HEK293 (cell line): Measurements from ENCODE around the gene SART1.

Source experiments
- CTCF ChIA-PET: fragments of 350-600 bp; formaldehyde crosslinking; extraction: SDS; loops from one replicate; lab custom pipeline; 2021; ENCODE audit warnings: antibody characterized with exemption; lab: Yijun Ruan, JAX
- POLR2A ChIA-PET: fragments of 300-600 bp; formaldehyde crosslinking; extraction: SDS; loops from one replicate; lab custom pipeline; 2020; ENCODE audit warnings: antibody characterized with exemption, inconsistent platforms; lab: Yijun Ruan, JAX
- H3K27ac ChIP-seq: fragments of 200-500 bp; sonication (Bioruptor generic); 2 replicates; pipeline ENCODE4 v1.5.1; 2014; ENCODE audit warnings: low read depth, low read length, control low read depth, inconsistent platforms; ENCODE audit errors: extremely low read depth
- H3K36me3 ChIP-seq, 2 experiments: fragments of 200-500 bp in 1 of 2; sonication (Bioruptor generic) in 1 of 2; 1 replicate in 1 of 2; 2 replicates in 1 of 2; pipeline ENCODE4 v1.5.1; 2014 to 2017; ENCODE audit warnings: inconsistent platforms in 2 of 2, low read length in 2 of 2; ENCODE audit not compliant: control insufficient read depth in 2 of 2, insufficient read depth in 1 of 2
- H3K4me1 ChIP-seq: fragments of 200-500 bp; sonication (Bioruptor generic); 2 replicates; pipeline ENCODE4 v1.5.1; 2014; ENCODE audit warnings: mild to moderate bottlenecking, low read length, inconsistent platforms; ENCODE audit not compliant: control insufficient read depth, insufficient read depth
- H3K4me3 ChIP-seq: 2 replicates; pipeline ENCODE4 v1.5.1; 2011; ENCODE audit warnings: low read depth, mild to moderate bottlenecking, control low read depth, low read length, moderate library complexity
- H3K9me3 ChIP-seq: fragments of 200-500 bp; sonication (Bioruptor generic); 2 replicates; pipeline ENCODE4 v1.5.1; 2014; ENCODE audit warnings: low read depth, low read length, inconsistent platforms; ENCODE audit not compliant: control insufficient read depth, insufficient read depth
- KLF17 ChIP-seq: fragments of 450-650 bp; formaldehyde crosslinking; IDR thresholded peaks from 2 replicates; pipeline ENCODE4 v1.5.1; 2016; ENCODE audit warnings: missing biosample characterization, missing genetic modification characterization
- OVOL3 ChIP-seq: fragments of 450-650 bp; formaldehyde crosslinking; IDR thresholded peaks from 2 replicates; pipeline ENCODE4 v1.5.1; 2016; ENCODE audit warnings: missing biosample characterization, missing genetic modification characterization
- SCRT2 ChIP-seq: fragments of 450-650 bp; formaldehyde crosslinking; IDR thresholded peaks from 2 replicates; pipeline ENCODE4 v1.5.1; 2016; ENCODE audit warnings: missing biosample characterization, missing genetic modification characterization
- ZFP3 ChIP-seq: fragments of 450-650 bp; formaldehyde crosslinking; IDR thresholded peaks from 2 replicates; pipeline ENCODE4 v1.5.1; 2016; ENCODE audit warnings: low read depth, missing biosample characterization, missing genetic modification characterization
- ZNF10 ChIP-seq: fragments of 450-650 bp; formaldehyde crosslinking; IDR thresholded peaks from 2 replicates; pipeline ENCODE4 v1.5.1; 2017; ENCODE audit warnings: missing biosample characterization, missing genetic modification characterization
- ZNF148 ChIP-seq: fragments of 450-650 bp; formaldehyde crosslinking; IDR thresholded peaks from 2 replicates; pipeline ENCODE4 v1.5.0; 2017; ENCODE audit warnings: missing biosample characterization, missing genetic modification characterization, borderline replicate concordance
- ZNF157 ChIP-seq: fragments of 450-650 bp; formaldehyde crosslinking; IDR thresholded peaks from 2 replicates; pipeline ENCODE4 v1.5.1; 2016; ENCODE audit warnings: missing biosample characterization, missing genetic modification characterization
- ZNF274 ChIP-seq, 2 experiments: fragments of 200-500 bp in 1 of 2; fragments of 450-650 bp in 1 of 2; sonication (Bioruptor generic) in 1 of 2; formaldehyde crosslinking in 1 of 2; IDR thresholded peaks; 2 replicates each; pipeline versions ENCODE4 v1.5.1 to v1.6.1; 2014 to 2016; ENCODE audit warnings: borderline replicate concordance in 1 of 2, inconsistent platforms in 1 of 2, low read length in 1 of 2, missing biosample characterization in 1 of 2, missing genetic modification characterization in 1 of 2
- ZNF311 ChIP-seq: fragments of 450-650 bp; formaldehyde crosslinking; IDR thresholded peaks from 2 replicates; pipeline ENCODE4 v1.5.1; 2017; ENCODE audit warnings: missing biosample characterization, missing genetic modification characterization, borderline replicate concordance
- ZNF529 ChIP-seq: fragments of 450-650 bp; formaldehyde crosslinking; IDR thresholded peaks from 2 replicates; pipeline ENCODE4 v1.5.1; 2017; ENCODE audit warnings: missing genetic modification characterization, missing biosample characterization; ENCODE audit not compliant: insufficient replicate concordance
- ZNF580 ChIP-seq: fragments of 450-650 bp; formaldehyde crosslinking; IDR thresholded peaks from 2 replicates; pipeline ENCODE4 v1.5.1; 2016; ENCODE audit warnings: missing biosample characterization, missing genetic modification characterization
- ZNF623 ChIP-seq: fragments of 450-650 bp; formaldehyde crosslinking; IDR thresholded peaks from 2 replicates; pipeline ENCODE4 v1.5.1; 2016; ENCODE audit warnings: missing biosample characterization, missing genetic modification characterization
- ZNF707 ChIP-seq: fragments of 450-650 bp; formaldehyde crosslinking; IDR thresholded peaks from 2 replicates; pipeline ENCODE4 v1.5.1; 2016; ENCODE audit warnings: missing biosample characterization, missing genetic modification characterization
- ZNF843 ChIP-seq: fragments of 450-650 bp; formaldehyde crosslinking; IDR thresholded peaks from 2 replicates; pipeline ENCODE4 v1.5.1; 2016; ENCODE audit warnings: missing biosample characterization, missing genetic modification characterization
- ZSCAN23 ChIP-seq: fragments of 450-650 bp; formaldehyde crosslinking; IDR thresholded peaks from 2 replicates; pipeline ENCODE4 v1.5.1; 2016; ENCODE audit warnings: missing biosample characterization, missing genetic modification characterization
- TF ChIP-seq, protein P1 (sequence below): fragments of 450-650 bp; formaldehyde crosslinking; IDR thresholded peaks from 2 replicates; pipeline ENCODE4 v1.5.1; 2016; ENCODE audit warnings: missing biosample characterization, missing genetic modification characterization, low read depth
- TF ChIP-seq, protein P2 (sequence below): fragments of 450-650 bp; formaldehyde crosslinking; IDR thresholded peaks from 2 replicates; pipeline ENCODE4 v1.5.1; 2016; ENCODE audit warnings: missing biosample characterization, missing genetic modification characterization
- TF ChIP-seq, protein P3 (sequence below): fragments of 450-650 bp; formaldehyde crosslinking; IDR thresholded peaks from 2 replicates; pipeline ENCODE4 v1.5.1; 2016; ENCODE audit warnings: missing biosample characterization, missing genetic modification characterization

The SART1 gene

GRCh38 chr11:65988791-65989592 is 27.5 kb downstream of the SART1 start (continued):
- TF ChIP-seq, protein P1, sequence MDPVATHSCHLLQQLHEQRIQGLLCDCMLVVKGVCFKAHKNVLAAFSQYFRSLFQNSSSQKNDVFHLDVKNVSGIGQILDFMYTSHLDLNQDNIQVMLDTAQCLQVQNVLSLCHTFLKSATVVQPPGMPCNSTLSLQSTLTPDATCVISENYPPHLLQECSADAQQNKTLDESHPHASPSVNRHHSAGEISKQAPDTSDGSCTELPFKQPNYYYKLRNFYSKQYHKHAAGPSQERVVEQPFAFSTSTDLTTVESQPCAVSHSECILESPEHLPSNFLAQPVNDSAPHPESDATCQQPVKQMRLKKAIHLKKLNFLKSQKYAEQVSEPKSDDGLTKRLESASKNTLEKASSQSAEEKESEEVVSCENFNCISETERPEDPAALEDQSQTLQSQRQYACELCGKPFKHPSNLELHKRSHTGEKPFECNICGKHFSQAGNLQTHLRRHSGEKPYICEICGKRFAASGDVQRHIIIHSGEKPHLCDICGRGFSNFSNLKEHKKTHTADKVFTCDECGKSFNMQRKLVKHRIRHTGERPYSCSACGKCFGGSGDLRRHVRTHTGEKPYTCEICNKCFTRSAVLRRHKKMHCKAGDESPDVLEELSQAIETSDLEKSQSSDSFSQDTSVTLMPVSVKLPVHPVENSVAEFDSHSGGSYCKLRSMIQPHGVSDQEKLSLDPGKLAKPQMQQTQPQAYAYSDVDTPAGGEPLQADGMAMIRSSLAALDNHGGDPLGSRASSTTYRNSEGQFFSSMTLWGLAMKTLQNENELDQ (tag by site-specific recombination): no peak
- TF ChIP-seq, protein P2, sequence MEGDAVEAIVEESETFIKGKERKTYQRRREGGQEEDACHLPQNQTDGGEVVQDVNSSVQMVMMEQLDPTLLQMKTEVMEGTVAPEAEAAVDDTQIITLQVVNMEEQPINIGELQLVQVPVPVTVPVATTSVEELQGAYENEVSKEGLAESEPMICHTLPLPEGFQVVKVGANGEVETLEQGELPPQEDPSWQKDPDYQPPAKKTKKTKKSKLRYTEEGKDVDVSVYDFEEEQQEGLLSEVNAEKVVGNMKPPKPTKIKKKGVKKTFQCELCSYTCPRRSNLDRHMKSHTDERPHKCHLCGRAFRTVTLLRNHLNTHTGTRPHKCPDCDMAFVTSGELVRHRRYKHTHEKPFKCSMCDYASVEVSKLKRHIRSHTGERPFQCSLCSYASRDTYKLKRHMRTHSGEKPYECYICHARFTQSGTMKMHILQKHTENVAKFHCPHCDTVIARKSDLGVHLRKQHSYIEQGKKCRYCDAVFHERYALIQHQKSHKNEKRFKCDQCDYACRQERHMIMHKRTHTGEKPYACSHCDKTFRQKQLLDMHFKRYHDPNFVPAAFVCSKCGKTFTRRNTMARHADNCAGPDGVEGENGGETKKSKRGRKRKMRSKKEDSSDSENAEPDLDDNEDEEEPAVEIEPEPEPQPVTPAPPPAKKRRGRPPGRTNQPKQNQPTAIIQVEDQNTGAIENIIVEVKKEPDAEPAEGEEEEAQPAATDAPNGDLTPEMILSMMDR: peak; percentile 94
- TF ChIP-seq ZNF580 (tag by site-specific recombination) (no peak), ZNF843 (no peak), ZSCAN23 (tag by site-specific recombination) (no peak), ZFP3 (tag by site-specific recombination) (no peak), ZNF10 (no peak), ZNF311 (tag by site-specific recombination) (no peak)
- TF ChIP-seq, protein P3, sequence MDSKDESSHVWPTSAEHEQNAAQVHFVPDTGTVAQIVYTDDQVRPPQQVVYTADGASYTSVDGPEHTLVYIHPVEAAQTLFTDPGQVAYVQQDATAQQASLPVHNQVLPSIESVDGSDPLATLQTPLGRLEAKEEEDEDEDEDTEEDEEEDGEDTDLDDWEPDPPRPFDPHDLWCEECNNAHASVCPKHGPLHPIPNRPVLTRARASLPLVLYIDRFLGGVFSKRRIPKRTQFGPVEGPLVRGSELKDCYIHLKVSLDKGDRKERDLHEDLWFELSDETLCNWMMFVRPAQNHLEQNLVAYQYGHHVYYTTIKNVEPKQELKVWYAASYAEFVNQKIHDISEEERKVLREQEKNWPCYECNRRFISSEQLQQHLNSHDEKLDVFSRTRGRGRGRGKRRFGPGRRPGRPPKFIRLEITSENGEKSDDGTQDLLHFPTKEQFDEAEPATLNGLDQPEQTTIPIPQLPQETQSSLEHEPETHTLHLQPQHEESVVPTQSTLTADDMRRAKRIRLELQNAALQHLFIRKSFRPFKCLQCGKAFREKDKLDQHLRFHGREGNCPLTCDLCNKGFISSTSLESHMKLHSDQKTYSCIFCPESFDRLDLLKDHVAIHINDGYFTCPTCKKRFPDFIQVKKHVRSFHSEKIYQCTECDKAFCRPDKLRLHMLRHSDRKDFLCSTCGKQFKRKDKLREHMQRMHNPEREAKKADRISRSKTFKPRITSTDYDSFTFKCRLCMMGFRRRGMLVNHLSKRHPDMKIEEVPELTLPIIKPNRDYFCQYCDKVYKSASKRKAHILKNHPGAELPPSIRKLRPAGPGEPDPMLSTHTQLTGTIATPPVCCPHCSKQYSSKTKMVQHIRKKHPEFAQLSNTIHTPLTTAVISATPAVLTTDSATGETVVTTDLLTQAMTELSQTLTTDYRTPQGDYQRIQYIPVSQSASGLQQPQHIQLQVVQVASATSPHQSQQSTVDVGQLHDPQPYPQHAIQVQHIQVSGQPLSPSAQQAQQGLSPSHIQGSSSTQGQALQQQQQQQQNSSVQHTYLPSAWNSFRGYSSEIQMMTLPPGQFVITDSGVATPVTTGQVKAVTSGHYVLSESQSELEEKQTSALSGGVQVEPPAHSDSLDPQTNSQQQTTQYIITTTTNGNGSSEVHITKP (tag by site-specific recombination): no peak
- TF ChIP-seq, all 188 proteins: peak for 10

DNA sequence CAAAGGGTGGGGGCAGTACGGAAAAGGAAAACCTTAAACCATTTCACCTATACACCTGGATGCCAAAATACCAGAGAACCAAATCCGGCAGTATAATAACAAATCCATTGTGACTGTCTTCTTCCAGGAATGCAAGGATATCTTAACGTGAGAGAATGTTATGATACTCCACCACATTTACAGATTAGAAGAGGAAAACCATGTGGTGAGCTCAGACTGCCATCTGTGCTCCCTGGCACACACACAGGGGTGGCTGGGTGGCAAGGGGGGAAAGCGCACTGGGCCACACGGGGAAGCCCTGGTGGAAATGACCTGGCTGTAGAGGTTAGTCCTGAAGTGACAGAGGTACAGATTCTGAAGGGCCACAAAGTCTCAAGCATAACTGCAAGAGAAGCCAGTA is 30.5 kb downstream of the SART1 start:
- H3K4me3 ChIP-seq: no peak overlapping the region
- no peaks in the 10 kb centered on the region for H3K9me3 ChIP-seq
- H3K4me1 ChIP-seq: no peaks in the 10 kb centered on the region
- no peak overlapping the region for H3K27ac ChIP-seq
- ChIA-PET POLR2A (interaction anchor here (1.8 kb wide), 1 partner anchor 11 kb away, joined by 4 read pairs; no protein-coding TSS in a partner anchor), CTCF (interaction anchor here (0.6 to 7.2 kb wide), 8 partner anchors 12 to 440 kb away, joined by 3 to 59 read pairs (median 6); partner anchors contain the start of gene KAT5)
- peaks cover 4 to 13% of the 10 kb centered on the region in 2 experiments; a peak in 2 of 3 replicates for H3K36me3 ChIP-seq
- TF ChIP-seq ZNF157 (tag by site-specific recombination) (no peak), KLF17 (tag by site-specific recombination) (no peak), OVOL3 (tag by site-specific recombination) (no peak), ZNF529 (tag by site-specific recombination) (no peak), ZNF274 (IDR thresholded peaks at IDR 0.05; ENCODE audit: low read length) (no peak), ZNF274 (tag by site-specific recombination; IDR thresholded peaks at IDR 0.05; ENCODE audit: borderline replicate concordance) (no peak), ZNF623 (tag by site-specific recombination) (no peak), SCRT2 (tag by site-specific recombination) (no peak), ZNF148 (tag by site-specific recombination) (no peak), ZNF707 (tag by site-specific recombination) (no peak)
- TF ChIP-seq, protein P3 (tag by site-specific recombination): no peak
